Transverse colon (tissue), 4 donors: ENCODE data around the gene HOXA10. TPM values are rescaled to one million over a fixed set of nuclear protein-coding genes. Genes with fewer than 3 reads are reported as not detected.

Source experiments
- DNase-seq: peaks from one replicate; pipeline ENCODE4 v3.0.0-alpha.2; 2019
- H3K27ac ChIP-seq, 4 donors: fragments of 200-600 bp; sonication (generic); 2 replicates each; pipeline ENCODE4 v1.5.1; 2016 to 2018; ENCODE audit warnings: inconsistent platforms in 4 of 4
- H3K27me3 ChIP-seq: fragments of 200-600 bp; sonication (generic); 2 replicates; pipeline ENCODE4 v1.5.1; 2017; ENCODE audit warnings: inconsistent platforms
- H3K36me3 ChIP-seq, 4 donors: fragments of 200-600 bp; sonication (generic); 2 replicates each; pipeline ENCODE4 v1.5.1; 2017 to 2019; ENCODE audit warnings: inconsistent platforms in 4 of 4
- H3K4me1 ChIP-seq, 4 donors: fragments of 200-600 bp; sonication (generic); 2 replicates each; pipeline ENCODE4 v1.5.1; 2017 to 2020; ENCODE audit warnings: inconsistent platforms in 4 of 4
- H3K4me3 ChIP-seq, 4 donors: fragments of 200-600 bp; sonication (generic); 1 replicate in 1 of 4; 2 replicates in 3 of 4; pipeline versions ENCODE4 v1.5.1 to v1.6.1; 2017 to 2019; ENCODE audit warnings: inconsistent platforms in 4 of 4
- H3K9me3 ChIP-seq, 2 donors: fragments of 200-600 bp; sonication (generic); 2 replicates each; pipeline ENCODE4 v1.5.1; 2017 to 2019; ENCODE audit warnings: inconsistent platforms in 2 of 2
- EP300 ChIP-seq: sonication (generic); formaldehyde crosslinking; IDR thresholded peaks from one replicate; pipeline ENCODE4 v1.6.1; 2017; ENCODE audit warnings: antibody characterized with exemption, low read depth
- POLR2A ChIP-seq: fragments of 450-650 bp; IDR thresholded peaks from one replicate; pipeline ENCODE4 v1.6.1; 2016; ENCODE audit warnings: antibody characterized with exemption, mild to moderate bottlenecking, moderate library complexity
- POLR2AphosphoS5 ChIP-seq, 3 donors: sonication (generic); formaldehyde crosslinking; IDR thresholded peaks; one replicate each; pipeline ENCODE4 v1.6.1; 2016; ENCODE audit warnings: antibody characterized with exemption in 3 of 3
- WGBS, 2 donors: methylation state at CpG; one replicate each; pipeline ENCODE4 v1.1.5; 2018; ENCODE audit warnings: low coverage in 1 of 2; 5-methylcytosine and 5-hydroxymethylcytosine counted together
- in situ Hi-C, 4 donors: fragments of 200-750 bp; cut with MboI; loops; one replicate each; pipeline versions ENCODE4 v1.15.0 to v1.15.1; 2017; ENCODE audit warnings: low sequenced_read_pairs in 3 of 4, low pct_ligation_motif_present in 1 of 4, low pct_unique_long_range_greater_than_20kb in 1 of 4
- intact Hi-C: fragments of 100-400 bp; cut with DNase I; formaldehyde crosslinking; loops from one replicate; pipeline ENCODE4 v1.15.1; 2023; ENCODE audit warnings: low total_unique reads
- total RNA-seq, 4 donors: library from RNA; depleted of rRNA; stranded (reverse); fragments of >200 nt; gene quantifications; one replicate each; pipeline ENCODE4 v1.1.0, GENCODE V29; 2016
- TF ChIP-seq, protein P1 (sequence below), 5 experiments: fragments of 200-600 bp in 3 of 5; fragments of 450-650 bp in 2 of 5; sonication (generic) in 3 of 5; IDR thresholded peaks; 1 replicate in 2 of 5; 2 replicates in 3 of 5; pipeline ENCODE4 v1.5.1; 2016 to 2017; ENCODE audit warnings: antibody characterized with exemption in 5 of 5, inconsistent platforms in 3 of 5, mild to moderate bottlenecking in 2 of 5, moderate library complexity in 1 of 5

Gene HOXA10
- total RNA-seq, 4 donors from 2014 or later: 19.8 to 68.9 (median 36.4) TPM

DNA sequence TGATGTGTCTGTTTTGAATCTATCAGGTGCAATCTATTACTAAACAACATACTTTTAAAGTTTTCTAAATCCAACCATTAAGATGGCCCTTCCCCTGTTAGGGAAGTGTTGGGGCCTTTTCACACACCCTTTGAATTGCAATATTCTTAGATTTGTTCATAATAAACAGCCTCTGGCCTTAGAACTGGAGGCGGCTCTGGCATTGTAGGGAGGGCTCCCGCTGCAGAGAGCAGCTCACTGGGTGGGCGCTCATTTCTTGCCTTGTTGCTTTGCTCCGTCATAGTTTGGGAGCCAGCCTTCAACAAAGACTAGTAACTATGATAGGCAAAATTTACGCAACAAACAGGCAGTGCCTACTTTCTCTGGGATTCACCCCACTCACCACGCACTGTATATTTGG, 4.2 kb upstream of the HOXA10 start:
- Histone ChIP-seq H3K9me3 (no peaks in the 10 kb centered on the region), H3K4me3 (peak overlapping the region; percentile 21 to 67 (median 60)), H3K36me3 (no peaks in the 10 kb centered on the region), H3K27ac (peak overlapping the region; percentile 95 to 99 (median 98)), H3K27me3 (peaks cover 32% of the 10 kb centered on the region), H3K4me1 (peaks cover 21 to 59% (median 50%) of the 10 kb centered on the region in 4 donors)
- 32 to 42% methylated on average over 6 of the region's 6 CpGs for WGBS, 2 donors
- intact Hi-C loops (no loop called here), in situ Hi-C loops (loop anchor here in 2 of 4 donors (25.0 kb wide), 1 partner anchor 1316 kb away; no protein-coding TSS in a partner anchor)
- TF ChIP-seq POLR2A (no peak), EP300 (no peak), POLR2AphosphoS5 (IDR thresholded peaks at IDR 0.05) (peak in 2 of 3 donors; percentile 15 to 18)
- TF ChIP-seq, protein P1, sequence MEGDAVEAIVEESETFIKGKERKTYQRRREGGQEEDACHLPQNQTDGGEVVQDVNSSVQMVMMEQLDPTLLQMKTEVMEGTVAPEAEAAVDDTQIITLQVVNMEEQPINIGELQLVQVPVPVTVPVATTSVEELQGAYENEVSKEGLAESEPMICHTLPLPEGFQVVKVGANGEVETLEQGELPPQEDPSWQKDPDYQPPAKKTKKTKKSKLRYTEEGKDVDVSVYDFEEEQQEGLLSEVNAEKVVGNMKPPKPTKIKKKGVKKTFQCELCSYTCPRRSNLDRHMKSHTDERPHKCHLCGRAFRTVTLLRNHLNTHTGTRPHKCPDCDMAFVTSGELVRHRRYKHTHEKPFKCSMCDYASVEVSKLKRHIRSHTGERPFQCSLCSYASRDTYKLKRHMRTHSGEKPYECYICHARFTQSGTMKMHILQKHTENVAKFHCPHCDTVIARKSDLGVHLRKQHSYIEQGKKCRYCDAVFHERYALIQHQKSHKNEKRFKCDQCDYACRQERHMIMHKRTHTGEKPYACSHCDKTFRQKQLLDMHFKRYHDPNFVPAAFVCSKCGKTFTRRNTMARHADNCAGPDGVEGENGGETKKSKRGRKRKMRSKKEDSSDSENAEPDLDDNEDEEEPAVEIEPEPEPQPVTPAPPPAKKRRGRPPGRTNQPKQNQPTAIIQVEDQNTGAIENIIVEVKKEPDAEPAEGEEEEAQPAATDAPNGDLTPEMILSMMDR (IDR thresholded peaks at IDR 0.05): no peak
- DNase-seq: peak; percentile 20

DNA sequence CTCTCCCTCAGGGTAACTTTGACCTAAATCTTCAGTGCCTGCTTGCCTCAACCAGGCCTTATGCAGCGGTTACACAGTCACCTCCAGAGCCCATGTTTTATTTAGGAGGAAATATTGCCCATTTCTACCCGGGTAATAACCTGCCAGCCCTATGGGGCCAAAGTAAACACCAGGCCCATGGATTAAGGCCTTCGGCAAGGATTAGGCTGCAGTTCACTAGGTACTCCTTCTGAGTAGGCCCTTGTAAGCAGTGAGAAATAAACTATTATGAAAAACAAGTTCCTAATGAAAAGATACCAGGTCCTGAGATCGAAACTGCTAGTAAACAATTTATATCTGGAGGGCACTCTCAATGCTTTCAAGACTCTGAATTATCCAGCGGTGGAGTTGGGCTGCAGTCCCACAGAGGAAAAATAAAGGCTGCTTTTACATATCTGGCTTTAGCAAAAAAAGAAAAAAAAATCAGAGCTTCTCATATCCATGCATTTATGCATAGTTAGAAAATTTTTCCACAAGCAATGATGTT, 3.7 kb upstream of the HOXA10 start:
- Histone ChIP-seq H3K4me1 (peaks cover 21 to 58% (median 48%) of the 10 kb centered on the region in 4 donors), H3K4me3 (peak overlapping the region; percentile 21 to 67 (median 60)), H3K27me3 (peaks cover 32% of the 10 kb centered on the region), H3K36me3 (no peaks in the 10 kb centered on the region), H3K27ac (peak overlapping the region; percentile 95 to 99 (median 98)), H3K9me3 (no peaks in the 10 kb centered on the region)
- 0 to 23% methylated on average over 1 to 5 of the region's 5 CpGs for WGBS, 2 donors
- DNase-seq: peak; percentile 23
- intact Hi-C loops (no loop called here), in situ Hi-C loops (loop anchor here in 2 of 4 donors (25.0 kb wide), 1 partner anchor 1316 kb away; no protein-coding TSS in a partner anchor)
- peak; percentile 6 to 28 (median 24) for TF ChIP-seq POLR2AphosphoS5 (IDR thresholded peaks at IDR 0.05)
- TF ChIP-seq, protein P1 (IDR thresholded peaks at IDR 0.05): no peak
- TF ChIP-seq POLR2A: peak; percentile 17
- no peak for TF ChIP-seq EP300

DNA sequence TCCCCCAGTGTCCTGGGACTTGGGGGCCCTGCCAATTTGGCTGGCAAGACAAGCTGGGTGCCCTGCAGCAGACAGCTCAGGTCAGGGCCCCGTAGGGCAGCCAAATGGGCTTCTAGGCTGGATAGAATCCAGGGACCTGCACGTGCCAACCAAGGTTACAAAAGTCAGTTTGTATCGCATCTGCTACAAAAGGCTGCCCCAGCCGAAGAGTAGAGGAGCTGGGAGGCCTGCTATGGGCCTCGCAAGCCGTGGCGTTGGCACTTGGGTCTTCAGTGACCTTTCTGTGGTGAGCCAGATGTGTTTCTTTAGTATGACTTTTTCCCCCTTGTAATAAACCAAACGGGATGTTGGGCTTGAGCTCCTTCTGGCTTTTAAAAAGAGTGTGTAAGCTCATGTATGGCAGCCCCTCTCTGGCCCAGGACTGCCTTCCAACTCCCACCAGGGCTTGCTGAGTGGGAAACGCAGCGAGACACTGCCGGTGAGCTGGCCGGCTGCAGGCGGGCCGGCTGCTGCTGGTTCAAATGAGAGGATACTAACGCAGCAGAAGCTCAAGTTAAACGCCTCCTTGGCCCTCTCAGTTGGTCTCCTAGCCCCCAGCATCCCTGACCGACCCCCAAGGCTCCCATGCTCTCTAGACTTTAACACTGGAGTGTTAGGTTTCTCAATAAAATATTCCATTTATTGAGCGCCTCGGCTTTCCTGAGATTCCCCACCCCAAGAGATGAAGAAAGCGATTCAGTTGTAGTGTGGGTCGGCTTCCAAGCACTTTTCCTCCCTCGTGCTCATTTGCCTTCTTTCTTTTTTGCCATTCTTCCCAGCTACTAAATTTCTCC, 3.1 kb upstream of the HOXA10 start:
- DNase-seq: peak; percentile 27
- TF ChIP-seq, protein P1 (IDR thresholded peaks at IDR 0.05): no peak
- TF ChIP-seq EP300: no peak
- TF ChIP-seq POLR2A: no peak
- TF ChIP-seq POLR2AphosphoS5 (IDR thresholded peaks at IDR 0.05): no peak
- Histone ChIP-seq H3K27ac (peak overlapping the region; percentile 95 to 99 (median 98)), H3K4me1 (peaks cover 18 to 51% (median 45%) of the 10 kb centered on the region in 4 donors), H3K36me3 (no peaks in the 10 kb centered on the region), H3K27me3 (peaks cover 33% of the 10 kb centered on the region), H3K4me3 (peak overlapping the region; percentile 21 to 67 (median 60)), H3K9me3 (no peaks in the 10 kb centered on the region)
- intact Hi-C loops (no loop called here), in situ Hi-C loops (loop anchor here in 2 of 4 donors (25.0 kb wide), 1 partner anchor 1315 kb away; no protein-coding TSS in a partner anchor)
- WGBS, 2 donors: 26 to 48% methylated on average over 6 to 22 of the region's 22 CpGs

DNA sequence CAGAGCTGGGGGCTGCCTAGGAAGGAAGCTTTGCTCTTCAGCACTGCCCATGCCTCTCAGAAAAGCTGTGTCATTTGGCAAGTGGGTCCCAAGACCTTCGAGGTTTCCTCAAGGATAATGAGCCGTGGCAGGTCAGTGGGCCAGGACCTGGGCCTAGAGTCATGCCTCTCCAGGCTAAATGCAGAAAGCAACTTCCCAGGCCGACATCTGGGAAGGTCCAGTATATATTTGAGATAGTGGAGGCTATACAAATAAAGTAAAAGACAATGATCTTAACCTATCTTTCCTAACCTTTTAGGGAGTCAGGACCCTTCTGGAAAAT, 2.4 kb upstream of the HOXA10 start:
- peak overlapping the region; percentile 95 to 99 (median 98) for H3K27ac ChIP-seq
- DNase-seq: no peak
- in situ Hi-C loops: loop anchor here in 2 of 4 donors (25.0 kb wide), 1 partner anchor 1314 kb away; no protein-coding TSS in a partner anchor
- H3K9me3 ChIP-seq: no peaks in the 10 kb centered on the region
- intact Hi-C loops: no loop called here
- peaks cover 36% of the 10 kb centered on the region for H3K27me3 ChIP-seq
- H3K4me1 ChIP-seq: peaks cover 11 to 45% (median 43%) of the 10 kb centered on the region in 4 donors
- 20 to 28% methylated on average over 1 to 3 of the region's 3 CpGs for WGBS, 2 donors
- peak overlapping the region; percentile 4 to 67 (median 60) for H3K4me3 ChIP-seq
- H3K36me3 ChIP-seq: no peaks in the 10 kb centered on the region
- TF ChIP-seq, protein P1 (IDR thresholded peaks at IDR 0.05): peak in 1 of 5 experiments; percentile 4
- no peak for TF ChIP-seq POLR2A
